K562 (cell line): ENCODE data around the gene PCK2. TPM values are rescaled to one million over a fixed set of nuclear protein-coding genes. Genes with fewer than 3 reads are reported as not detected.

Source experiments
- ATAC-seq: fragments of 200-7000 bp; cut with Tn5 transposase; 3 replicates; pipeline ENCODE4 v1.9.1; 2020; ENCODE audit warnings: moderate library complexity
- BruUV-seq: library from RNA; stranded (reverse); fragments of 400-500 nt; replicated peaks from 2 replicates; lab custom pipeline; 2021; lab: Mats Ljungman, UMichigan
- CTCF ChIA-PET: fragments of 300-600 bp; formaldehyde crosslinking; extraction: SDS; loops from one replicate; lab custom pipeline; 2021; ENCODE audit warnings: low intra/inter-chr PET ratio; lab: Yijun Ruan, JAX
- POLR2A ChIA-PET: fragments of 300-600, 350-650 bp; sonication (Branson Sonifier 250); formaldehyde crosslinking; extraction: SDS; loops from one replicate; lab custom pipeline; 2021; ENCODE audit warnings: antibody characterized with exemption, inconsistent platforms; lab: Yijun Ruan, JAX
- DNase-seq, 4 experiments: peaks; one replicate each; pipeline versions ENCODE4 v3.0.0 to v3.0.0-alpha.2; 2011 to 2018; ENCODE audit warnings: low spot score in 3 of 4, mixed read lengths in 3 of 4; ENCODE audit errors: extremely low read depth in 1 of 4
- FAIRE-seq: peaks from 2 replicates; lab custom pipeline; 2011; peaks lifted over from hg19 to GRCh38; lab: Jason Lieb, UNC
- H2AFZ ChIP-seq: 2 replicates; pipeline ENCODE4 v1.6.0; 2011; ENCODE audit warnings: low read depth, low read length, control low read depth, inconsistent platforms
- H3K27ac ChIP-seq: fragments of 200-600 bp; 3 replicates; pipeline ENCODE4 v1.8.0; 2011; ENCODE audit warnings: low read depth, mild to moderate bottlenecking, control low read depth, inconsistent platforms, low read length, moderate library complexity, mixed read lengths; ENCODE audit errors: extremely low read depth
- H3K27me3 ChIP-seq, 2 experiments: fragments of 300-600 bp in 1 of 2; 2 replicates in 1 of 2; 3 replicates in 1 of 2; pipeline versions ENCODE4 v1.6.0 to v1.8.0; 2011; ENCODE audit warnings: inconsistent platforms in 2 of 2, low read length in 2 of 2, mild to moderate bottlenecking in 1 of 2, mixed read lengths in 1 of 2, moderate library complexity in 1 of 2; ENCODE audit not compliant: control insufficient read depth in 2 of 2, insufficient read depth in 2 of 2
- H3K36me3 ChIP-seq: fragments of 300-600 bp; 3 replicates; pipeline ENCODE4 v1.8.0; 2011; ENCODE audit warnings: mild to moderate bottlenecking, low read length, inconsistent platforms; ENCODE audit not compliant: control insufficient read depth, insufficient read depth
- H3K4me1 ChIP-seq, 2 experiments: fragments of 200-600 bp in 1 of 2; replicated peaks in 1 of 2; 2 replicates in 1 of 2; 3 replicates in 1 of 2; pipeline versions ENCODE4 v1.5.1 to v1.8.0; 2011; ENCODE audit warnings: inconsistent platforms in 2 of 2, low read length in 2 of 2, mild to moderate bottlenecking in 1 of 2, mixed read lengths in 1 of 2, moderate library complexity in 1 of 2; ENCODE audit not compliant: control insufficient read depth in 2 of 2, insufficient read depth in 2 of 2
- H3K4me2 ChIP-seq: 2 replicates; pipeline ENCODE4 v1.6.1; 2011; ENCODE audit warnings: low read length, control low read depth, inconsistent platforms, mixed read lengths; ENCODE audit not compliant: insufficient read depth
- H3K4me3 ChIP-seq: fragments of 200-600 bp; sonication (generic), shearing (Covaris generic); 2 replicates; pipeline ENCODE4 v1.5.1; 2016; ENCODE audit warnings: control low read depth, inconsistent platforms
- H3K79me2 ChIP-seq: fragments of 200-600 bp; 3 replicates; pipeline ENCODE4 v1.8.0; 2011; ENCODE audit warnings: low read length, inconsistent platforms; ENCODE audit not compliant: control insufficient read depth, insufficient read depth
- H3K9ac ChIP-seq, 2 experiments: 2 replicates each; pipeline versions ENCODE4 v1.6.0 to v1.6.1; 2011; ENCODE audit warnings: low read depth in 2 of 2, low read length in 2 of 2, control low read depth in 1 of 2, inconsistent platforms in 1 of 2, mild to moderate bottlenecking in 1 of 2, mixed read lengths in 1 of 2; ENCODE audit not compliant: insufficient read depth in 1 of 2
- H3K9me1 ChIP-seq: one replicate; pipeline ENCODE4 v1.6.0; 2011; ENCODE audit warnings: inconsistent platforms, mild to moderate bottlenecking, low read length, moderate library complexity; ENCODE audit not compliant: control insufficient read depth, insufficient read depth
- H3K9me3 ChIP-seq: replicated peaks from 2 replicates; pipeline ENCODE4 v1.5.1; 2011; ENCODE audit warnings: low read depth, low read length, inconsistent platforms; ENCODE audit not compliant: control insufficient read depth, insufficient read depth
- H4K20me1 ChIP-seq: replicated peaks from 2 replicates; pipeline ENCODE4 v1.6.1; 2011; ENCODE audit warnings: low read length, inconsistent platforms, mixed read lengths; ENCODE audit not compliant: control insufficient read depth, insufficient read depth
- CCAR2 ChIP-seq: fragments of 200-400 bp; formaldehyde crosslinking; IDR thresholded peaks from 2 replicates; pipeline ENCODE4 v1.6.1; 2017; ENCODE audit warnings: mild to moderate bottlenecking, low read depth, low read length
- CHAMP1 ChIP-seq: fragments of 450-650 bp; IDR thresholded peaks from 2 replicates; pipeline ENCODE4 v1.6.1; 2016; ENCODE audit warnings: mild to moderate bottlenecking
- CHD2 ChIP-seq: IDR thresholded peaks from 2 replicates; pipeline ENCODE4 v1.6.1; 2011; ENCODE audit warnings: low read depth, low read length
- EHMT2 ChIP-seq: fragments of 450-650 bp; IDR thresholded peaks from 2 replicates; pipeline ENCODE4 v1.6.1; 2018; ENCODE audit warnings: antibody characterized with exemption
- HIVEP1 ChIP-seq: fragments of 250-450 bp; sonication (Bioruptor Pico); IDR thresholded peaks from 2 replicates; pipeline ENCODE4 v1.4.0; 2020; ENCODE audit warnings: mild to moderate bottlenecking
- MBD2 ChIP-seq: sonication (generic); IDR thresholded peaks from 2 replicates; pipeline ENCODE4 v1.6.1; 2016; ENCODE audit warnings: low read depth, borderline replicate concordance
- MEF2A ChIP-seq: IDR thresholded peaks from 2 replicates; pipeline ENCODE4 v1.6.1; 2011; ENCODE audit warnings: low read depth, mild to moderate bottlenecking, low read length, moderate library complexity; ENCODE audit not compliant: control insufficient read depth
- MYNN ChIP-seq, 2 experiments: sonication (generic); formaldehyde crosslinking in 1 of 2; IDR thresholded peaks; 2 replicates each; pipeline versions ENCODE4 v1.5.0 to v1.6.1; 2016 to 2020; ENCODE audit warnings: antibody characterized with exemption in 1 of 2, missing genetic modification reagents in 1 of 2
- PURB ChIP-seq: sonication (generic); formaldehyde crosslinking; IDR thresholded peaks from 2 replicates; pipeline ENCODE4 v1.9.0; 2021; ENCODE audit warnings: low read depth, mild to moderate bottlenecking, missing genetic modification reagents
- RB1 ChIP-seq: fragments of 450-650 bp; IDR thresholded peaks from 2 replicates; pipeline ENCODE4 v1.6.1; 2017; ENCODE audit warnings: low read depth, mild to moderate bottlenecking
- ZNF143 ChIP-seq: sonication (generic); formaldehyde crosslinking; IDR thresholded peaks from 2 replicates; pipeline ENCODE4 v1.9.0; 2022; ENCODE audit warnings: mild to moderate bottlenecking, missing genetic modification reagents
- ZNF197 ChIP-seq: fragments of 200-800 bp; sonication (Bioruptor generic); IDR thresholded peaks from 2 replicates; pipeline ENCODE4 v1.6.1; 2016; ENCODE audit warnings: low read depth, missing genetic modification characterization, missing compliant biosample characterization
- ZNF282 ChIP-seq: sonication (generic); formaldehyde crosslinking; IDR thresholded peaks from 2 replicates; pipeline ENCODE4 v1.8.1; 2023; ENCODE audit warnings: missing genetic modification reagents
- ZNF655 ChIP-seq: fragments of 250-450 bp; sonication (Bioruptor Pico); IDR thresholded peaks from 2 replicates; pipeline ENCODE4 v1.5.0; 2021
- WGBS: fragments of 100-300 bp; shearing (Covaris generic); methylation state at CpG from one replicate; pipeline ENCODE4 v1.1.6; 2016; ENCODE audit warnings: low coverage, mixed read lengths; ENCODE audit not compliant: insufficient coverage; ENCODE audit errors: missing lambda C conversion rate; 5-methylcytosine and 5-hydroxymethylcytosine counted together
- in situ Hi-C: fragments of 300-500 bp; cut with MboI; formaldehyde crosslinking; loops from 4 replicates; pipeline ENCODE4 v1.15.0; 2018; ENCODE audit warnings: inconsistent platforms, mixed read lengths
- intact Hi-C: fragments of 100-400 bp; cut with micrococcal nuclease; formaldehyde crosslinking; loops from 2 replicates; pipeline ENCODE4 v1.14.2; 2022
- polyA plus RNA-seq, 8 experiments: library from polyadenylated mRNA; depleted of rRNA in 4 of 8; stranded (reverse) in 5 of 8; unstranded in 3 of 8; fragments of >200 nt; fragmentation: Nextera tagmentation in 2 of 8; fragmentation: Illumina TruSeq in 1 of 8; extraction: Ambion mirVana in 2 of 8; extraction: Trizol in 1 of 8; gene quantifications; 2 replicates each; pipeline versions ENCODE4 v1.2.1 to v1.2.3, GENCODE V29; 2011 to 2014; ENCODE audit warnings: inconsistent platforms in 1 of 8, missing spikeins in 1 of 8
- total RNA-seq, 7 experiments: library from RNA; depleted of rRNA in 6 of 7; stranded (reverse); fragments of >200 nt in 6 of 7; fragmentation: Illumina TruSeq in 2 of 7; extraction: Trizol in 2 of 7; gene quantifications; 2 replicates each; pipeline versions ENCODE4 v1.2.1 to v1.2.3, GENCODE V29; 2011 to 2021; ENCODE audit warnings: low replicate concordance in 1 of 7

Gene PCK2
- total and polyA plus RNA-seq, 9 of the 15 experiments (the other 6 are each of a cell fraction or from before 2014, with no cell fraction given) = 3.3 to 60.9 (median 30.4) TPM

- peaks cover 44% of the 10 kb centered on the region for H3K79me2 ChIP-seq
These were observed 51.8 kb downstream of the PCK2 start for GRCh38 chr14:24145690-24146452.

More at GRCh38 chr14:24145690-24146452, 51.8 kb downstream of the PCK2 start:
- Histone ChIP-seq H3K27ac (peak overlapping the region; percentile 70), H3K4me3 (peak overlapping the region; percentile 98), H3K9me1 (peaks cover 5% of the 10 kb centered on the region), H4K20me1 (no peaks in the 10 kb centered on the region), H3K9ac (peak overlapping the region; percentile 81 to 97), H2AFZ (peak overlapping the region; percentile 63), H3K9me3 (no peaks in the 10 kb centered on the region), H3K4me2 (peak overlapping the region; percentile 98), H3K27me3 (no peaks in the 10 kb centered on the region), H3K4me1 (peaks cover 33 to 51% of the 10 kb centered on the region in 2 experiments; a peak in 4 of 5 replicates), H3K36me3 (peaks cover 48% of the 10 kb centered on the region; the same call in 2 of the 3 replicates)
- BruUV-seq = TSS peak; percentile 62
- CTCF ChIA-PET = no interaction called here
- FAIRE-seq = peak; percentile 66
- intact Hi-C loops = loop anchor here (2.0 to 10.0 kb wide), 2 partner anchors 31 to 51 kb away; partner anchors contain the start of genes DCAF11, NRL and PCK2
- POLR2A ChIA-PET = interaction anchor here (0.7 to 1.8 kb wide), 9 partner anchors 8 to 377 kb away, joined by 3 to 6 read pairs (median 3); partner anchors contain the start of genes DCAF11, NRL and TINF2
- in situ Hi-C loops = no loop called here
- TF ChIP-seq ZNF655 (CRISPR knock-in tag) = no peak
- no peak for TF ChIP-seq HIVEP1 (CRISPR knock-in tag)
- no peak for TF ChIP-seq MEF2A
- no peak for TF ChIP-seq PURB (CRISPR knock-in tag)
- no peak for TF ChIP-seq MYNN (IDR thresholded peaks at IDR 0.05)
- TF ChIP-seq MYNN (CRISPR knock-in tag; IDR thresholded peaks at IDR 0.05) = no peak
- TF ChIP-seq CHAMP1 = no peak
- TF ChIP-seq ZNF143 (CRISPR knock-in tag) = no peak
- TF ChIP-seq MBD2 = no peak
- no peak for TF ChIP-seq ZNF282 (CRISPR knock-in tag)
- no peak for TF ChIP-seq RB1
- no peak for TF ChIP-seq CCAR2
- TF ChIP-seq EHMT2 = no peak
- no peak for TF ChIP-seq ZNF197
- no peak for TF ChIP-seq CHD2
- 2% methylated on average over 9 of the region's 9 CpGs for WGBS
- DNase-seq = no peak
- ATAC-seq = no peak
